ENCODE results near the gene HSD11B1.

Gene HSD11B1

GRCh38 chr1:209772126-209772525, 67.5 kb downstream of the HSD11B1 start:
- no peak overlapping the region for H3K4me2 ChIP-seq (ENCODE audit: insufficient read depth, low read length, poor library complexity, severe bottlenecking)
- H2AK5ac ChIP-seq (ENCODE audit: low read depth, low read length) = no peak overlapping the region
- H2BK5ac ChIP-seq (ENCODE audit: low read length) = no peak overlapping the region
- no peak overlapping the region for H2AFZ ChIP-seq (ENCODE audit: low read length)
- no peak overlapping the region for H3K18ac ChIP-seq (ENCODE audit: low read length)
- no peak overlapping the region for H2BK120ac ChIP-seq (ENCODE audit: low read depth, low read length)
- peaks cover 0 to 7% of the 10 kb centered on the region in 2 donors for H3K9me3 ChIP-seq (replicated peaks in 1 of 2; ENCODE audit: control insufficient read depth in 2 of 2, insufficient read depth in 1 of 2, low read depth in 1 of 2, low read length in 2 of 2)
- no peak overlapping the region for H3K4me3 ChIP-seq (ENCODE audit: low read length in 2 of 2)
- H3K27ac ChIP-seq (replicated peaks; ENCODE audit: low read length) = no peak overlapping the region
- H3K27me3 ChIP-seq (ENCODE audit: control insufficient read depth in 3 of 3, insufficient read depth in 3 of 3, low read depth in 1 of 3, low read length in 3 of 3) = no peaks in the 10 kb centered on the region
- H3K9ac ChIP-seq (ENCODE audit: low read depth, low read length, poor library complexity) = no peak overlapping the region
- no peak overlapping the region for H3K23ac ChIP-seq (ENCODE audit: low read depth, low read length, poor library complexity)
- WGBS, 2 donors (ENCODE audit: extremely low coverage in 2 of 2, insufficient read length in 2 of 2, insufficient replicate concordance in 1 of 2) = no CpG with 5 or more reads among the region's 6 CpGs
- H3K4ac ChIP-seq (ENCODE audit: low read length) = no peak overlapping the region
- no peak overlapping the region for H3K14ac ChIP-seq (ENCODE audit: low read length)
- no peak overlapping the region for H2BK12ac ChIP-seq (ENCODE audit: low read length)
- H4K8ac ChIP-seq (ENCODE audit: low read depth, low read length) = no peak overlapping the region
- peaks cover 0 to 4% of the 10 kb centered on the region in 2 donors for H3K4me1 ChIP-seq (ENCODE audit: control insufficient read depth in 2 of 2, insufficient read depth in 1 of 2, low read depth in 1 of 2, low read length in 2 of 2)
- no peak overlapping the region for H2BK15ac ChIP-seq (ENCODE audit: low read length)
- peaks cover 7% of the 10 kb centered on the region for H3K79me1 ChIP-seq (ENCODE audit: low read depth, low read length)
- no peak overlapping the region for H4K91ac ChIP-seq (ENCODE audit: low read depth, low read length, poor library complexity)
- H3K36me3 ChIP-seq (replicated peaks in 1 of 2; ENCODE audit: control insufficient read depth in 2 of 2, insufficient read depth in 2 of 2, low read length in 2 of 2) = no peaks in the 10 kb centered on the region
- no peak for DNase-seq (ENCODE audit: low spot score)

- H3K9me3 ChIP-seq (replicated peaks in 1 of 2; ENCODE audit: control insufficient read depth in 2 of 2, insufficient read depth in 1 of 2, low read depth in 1 of 2, low read length in 2 of 2) = peaks cover 0 to 7% of the 10 kb centered on the region in 2 donors
- no peak overlapping the region for H3K4me3 ChIP-seq (ENCODE audit: low read length in 2 of 2)
- no peak overlapping the region for H2BK5ac ChIP-seq (ENCODE audit: low read length)
- H3K27ac ChIP-seq (replicated peaks; ENCODE audit: low read length) = no peak overlapping the region
- no peak overlapping the region for H2BK15ac ChIP-seq (ENCODE audit: low read length)
- DNase-seq (ENCODE audit: low spot score) = no peak
- no peak overlapping the region for H4K8ac ChIP-seq (ENCODE audit: low read depth, low read length)
- H2AFZ ChIP-seq (ENCODE audit: low read length) = no peak overlapping the region
- WGBS, 2 donors (ENCODE audit: extremely low coverage in 2 of 2, insufficient read length in 2 of 2, insufficient replicate concordance in 1 of 2) = no CpG with 5 or more reads among the region's 1 CpG
- H3K9ac ChIP-seq (ENCODE audit: low read depth, low read length, poor library complexity) = no peak overlapping the region
- H3K79me1 ChIP-seq (ENCODE audit: low read depth, low read length) = peaks cover 7% of the 10 kb centered on the region
- no peak overlapping the region for H3K18ac ChIP-seq (ENCODE audit: low read length)
- no peak overlapping the region for H2BK120ac ChIP-seq (ENCODE audit: low read depth, low read length)
- no peak overlapping the region for H3K23ac ChIP-seq (ENCODE audit: low read depth, low read length, poor library complexity)
- H4K91ac ChIP-seq (ENCODE audit: low read depth, low read length, poor library complexity) = no peak overlapping the region
- H3K36me3 ChIP-seq (replicated peaks in 1 of 2; ENCODE audit: control insufficient read depth in 2 of 2, insufficient read depth in 2 of 2, low read length in 2 of 2) = no peaks in the 10 kb centered on the region
- peaks cover 0 to 4% of the 10 kb centered on the region in 2 donors for H3K4me1 ChIP-seq (ENCODE audit: control insufficient read depth in 2 of 2, insufficient read depth in 1 of 2, low read depth in 1 of 2, low read length in 2 of 2)
- H3K4me2 ChIP-seq (ENCODE audit: insufficient read depth, low read length, poor library complexity, severe bottlenecking) = no peak overlapping the region
- H3K14ac ChIP-seq (ENCODE audit: low read length) = no peak overlapping the region
- no peak overlapping the region for H2BK12ac ChIP-seq (ENCODE audit: low read length)
- no peak overlapping the region for H2AK5ac ChIP-seq (ENCODE audit: low read depth, low read length)
- H3K4ac ChIP-seq (ENCODE audit: low read length) = no peak overlapping the region
- no peaks in the 10 kb centered on the region for H3K27me3 ChIP-seq (ENCODE audit: control insufficient read depth in 3 of 3, insufficient read depth in 3 of 3, low read depth in 1 of 3, low read length in 3 of 3)
Measured at GRCh38 chr1:209774592-209774991, 69.9 kb downstream of the HSD11B1 start.

- no peak overlapping the region for H3K27ac ChIP-seq (replicated peaks; ENCODE audit: low read length)
- H3K4me2 ChIP-seq (ENCODE audit: insufficient read depth, low read length, poor library complexity, severe bottlenecking) = no peak overlapping the region
- no peak overlapping the region for H2AFZ ChIP-seq (ENCODE audit: low read length)
- no peak overlapping the region for H2BK15ac ChIP-seq (ENCODE audit: low read length)
- H4K91ac ChIP-seq (ENCODE audit: low read depth, low read length, poor library complexity) = no peak overlapping the region
- peaks cover 5% of the 10 kb centered on the region for H3K79me1 ChIP-seq (ENCODE audit: low read depth, low read length)
- no peak overlapping the region for H3K4ac ChIP-seq (ENCODE audit: low read length)
- no peak overlapping the region for H2AK5ac ChIP-seq (ENCODE audit: low read depth, low read length)
- H3K4me1 ChIP-seq (ENCODE audit: control insufficient read depth in 2 of 2, insufficient read depth in 1 of 2, low read depth in 1 of 2, low read length in 2 of 2) = peaks cover 0 to 1% of the 10 kb centered on the region in 2 donors
- H3K9me3 ChIP-seq (replicated peaks in 1 of 2; ENCODE audit: control insufficient read depth in 2 of 2, insufficient read depth in 1 of 2, low read depth in 1 of 2, low read length in 2 of 2) = peaks cover 0 to 7% of the 10 kb centered on the region in 2 donors
- no peak overlapping the region for H3K9ac ChIP-seq (ENCODE audit: low read depth, low read length, poor library complexity)
- no peak overlapping the region for H2BK12ac ChIP-seq (ENCODE audit: low read length)
- H3K36me3 ChIP-seq (replicated peaks in 1 of 2; ENCODE audit: control insufficient read depth in 2 of 2, insufficient read depth in 2 of 2, low read length in 2 of 2) = no peaks in the 10 kb centered on the region
- H3K23ac ChIP-seq (ENCODE audit: low read depth, low read length, poor library complexity) = no peak overlapping the region
- H3K4me3 ChIP-seq (ENCODE audit: low read length in 2 of 2) = no peak overlapping the region
- no peak overlapping the region for H3K18ac ChIP-seq (ENCODE audit: low read length)
- no peak overlapping the region for H3K14ac ChIP-seq (ENCODE audit: low read length)
- no peaks in the 10 kb centered on the region for H3K27me3 ChIP-seq (ENCODE audit: control insufficient read depth in 3 of 3, insufficient read depth in 3 of 3, low read depth in 1 of 3, low read length in 3 of 3)
- H2BK120ac ChIP-seq (ENCODE audit: low read depth, low read length) = no peak overlapping the region
- H2BK5ac ChIP-seq (ENCODE audit: low read length) = no peak overlapping the region
- no peak for DNase-seq (ENCODE audit: low spot score)
- WGBS, 2 donors (ENCODE audit: extremely low coverage in 2 of 2, insufficient read length in 2 of 2, insufficient replicate concordance in 1 of 2) = no CpG with 5 or more reads among the region's 2 CpGs
- H4K8ac ChIP-seq (ENCODE audit: low read depth, low read length) = no peak overlapping the region
Measured at GRCh38 chr1:209775678-209776077, 71.0 kb downstream of the HSD11B1 start.

GRCh38 chr1:209777587-209777986, 72.9 kb downstream of the HSD11B1 start:
- Histone ChIP-seq H2BK15ac (ENCODE audit: low read length) (no peak overlapping the region), H2AK5ac (ENCODE audit: low read depth, low read length) (no peak overlapping the region), H3K14ac (ENCODE audit: low read length) (no peak overlapping the region), H3K27ac (replicated peaks; ENCODE audit: low read length) (no peak overlapping the region), H4K8ac (ENCODE audit: low read depth, low read length) (no peak overlapping the region), H3K9ac (ENCODE audit: low read depth, low read length, poor library complexity) (no peak overlapping the region), H4K91ac (ENCODE audit: low read depth, low read length, poor library complexity) (no peak overlapping the region), H2BK120ac (ENCODE audit: low read depth, low read length) (no peak overlapping the region), H3K36me3 (replicated peaks in 1 of 2; ENCODE audit: control insufficient read depth in 2 of 2, insufficient read depth in 2 of 2, low read length in 2 of 2) (peaks cover 0 to 6% of the 10 kb centered on the region in 2 donors), H3K9me3 (replicated peaks in 1 of 2; ENCODE audit: control insufficient read depth in 2 of 2, insufficient read depth in 1 of 2, low read depth in 1 of 2, low read length in 2 of 2) (no peaks in the 10 kb centered on the region), H3K4me3 (ENCODE audit: low read length in 2 of 2) (no peak overlapping the region), H3K18ac (ENCODE audit: low read length) (no peak overlapping the region), H3K4ac (ENCODE audit: low read length) (no peak overlapping the region), H3K4me1 (ENCODE audit: control insufficient read depth in 2 of 2, insufficient read depth in 1 of 2, low read depth in 1 of 2, low read length in 2 of 2) (no peaks in the 10 kb centered on the region), H3K27me3 (ENCODE audit: control insufficient read depth in 3 of 3, insufficient read depth in 3 of 3, low read depth in 1 of 3, low read length in 3 of 3) (no peaks in the 10 kb centered on the region), H2BK12ac (ENCODE audit: low read length) (no peak overlapping the region), H3K23ac (ENCODE audit: low read depth, low read length, poor library complexity) (no peak overlapping the region), H3K4me2 (ENCODE audit: insufficient read depth, low read length, poor library complexity, severe bottlenecking) (no peak overlapping the region), H3K79me1 (ENCODE audit: low read depth, low read length) (no peaks in the 10 kb centered on the region), H2BK5ac (ENCODE audit: low read length) (no peak overlapping the region), H2AFZ (ENCODE audit: low read length) (no peak overlapping the region)
- no CpG with 5 or more reads among the region's 2 CpGs for WGBS, 2 donors (ENCODE audit: extremely low coverage in 2 of 2, insufficient read length in 2 of 2, insufficient replicate concordance in 1 of 2)
- no peak for DNase-seq (ENCODE audit: low spot score)

Measured in neuronal stem cell (in vitro differentiated cells).